Tracheal epithelial cell (primary cell): Measurements from ENCODE around the gene MRPL21. TPM values are rescaled to one million over a fixed set of nuclear protein-coding genes. Genes with fewer than 3 reads are reported as not detected.

ENCODE experiments used
- total RNA-seq: library from RNA; depleted of rRNA; stranded (reverse); fragments of >200 nt; gene quantifications from 2 replicates; pipeline ENCODE4 v1.2.1, GENCODE V29; 2014

MRPL21 gene
- 88.7 and 91.1 TPM in 2 replicates for total RNA-seq

GRCh38 chr11:68903288-68904247 is at the start of gene MRPL21, which contains the start of gene IGHMBP2:
Gene MRPL21, minus strand, starts transcription at chr11:68903832. Its CDS starts 22 bp downstream, at chr11:68903810.
Gene IGHMBP2, plus strand, starts transcription at chr11:68903891. Its CDS starts 62 bp downstream, at chr11:68903953.

GRCh38 chr11:68841718-68842426 is 61.8 kb downstream of the MRPL21 start, which contains the start of gene CPT1A:
Gene CPT1A, minus strand, starts transcription at chr11:68841916. Its CDS starts 26,442 bp downstream, at chr11:68815474.

Other genes with a start within 250 kb of the MRPL21 start
- 0.43 and 0.96 TPM in 2 replicates for gene GAL, start 219.3 kb downstream of the MRPL21 start, total RNA-seq
- gene TESMIN, start 152.3 kb downstream of the MRPL21 start, total RNA-seq: 6.7 and 7.0 TPM in 2 replicates
- gene CPT1A, start 61.9 kb downstream of the MRPL21 start, total RNA-seq: 10.6 and 33.9 TPM in 2 replicates
- 7.5 and 8.0 TPM in 2 replicates for gene IGHMBP2, start 59 bp upstream of the MRPL21 start, total RNA-seq
- gene MRGPRD, start 77.2 kb upstream of the MRPL21 start, total RNA-seq: not detected in 2 replicates
- under 0.01 TPM in 1 of 2 replicates, not detected in the other for gene MRGPRF, start 109.4 kb upstream of the MRPL21 start, total RNA-seq
- 7.0 and 7.7 TPM in 2 replicates for gene TPCN2, start 145.1 kb upstream of the MRPL21 start, total RNA-seq